ENCODE measurements around the gene ZCCHC14.

Gene ZCCHC14

DNA sequence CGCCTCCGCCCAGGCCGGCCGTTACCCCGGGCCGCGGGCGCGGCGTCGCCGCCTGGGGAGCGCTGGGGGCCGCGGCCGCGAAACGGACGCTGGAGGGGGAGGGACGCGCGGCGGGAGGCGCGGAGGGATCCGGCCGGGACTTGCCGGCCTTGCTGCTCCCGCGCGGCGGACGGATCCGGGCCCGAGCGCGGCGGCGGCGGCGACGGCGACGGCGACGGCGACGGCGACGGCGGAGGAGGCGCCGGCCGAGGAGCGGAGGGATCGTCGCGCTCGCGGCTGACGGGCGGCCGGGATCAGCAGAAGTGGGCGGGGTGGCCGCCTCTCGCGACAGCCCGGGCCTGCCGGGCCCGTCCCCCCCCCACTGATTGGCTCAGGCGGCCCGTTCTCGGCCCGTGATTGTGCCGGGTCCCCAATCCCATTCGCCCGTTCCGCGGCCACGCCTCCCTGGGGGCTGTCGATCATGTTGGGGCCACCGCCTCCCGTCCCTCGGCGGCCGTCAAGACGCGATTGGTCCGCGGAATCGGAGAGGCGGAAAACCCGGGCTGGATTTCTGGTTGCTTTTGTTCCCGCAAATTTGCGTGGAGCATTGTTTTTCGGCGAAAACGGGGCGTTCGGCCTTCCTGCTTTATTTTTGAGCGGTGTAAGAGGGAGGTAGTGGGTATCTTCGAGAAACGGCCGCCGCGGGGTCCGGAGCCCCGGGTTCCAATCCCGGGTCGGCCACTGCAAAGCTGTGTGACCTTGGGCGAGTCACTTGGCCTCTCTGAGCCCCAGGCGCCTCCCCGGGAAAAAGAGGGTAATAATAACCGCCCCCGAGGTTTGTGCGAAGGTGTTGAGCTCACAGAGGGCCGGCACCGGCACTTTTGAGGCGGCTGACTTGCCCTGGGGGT is at the start of gene ZCCHC14:
TSS of gene ZCCHC14 (minus strand) at position 304 of the 887 bp plus-strand sequence. CDS start 786 bp downstream, outside the sequence.
- peak; percentile 99 for DNase-seq (ENCODE audit: low read depth)
- TF ChIP-seq, protein P1, sequence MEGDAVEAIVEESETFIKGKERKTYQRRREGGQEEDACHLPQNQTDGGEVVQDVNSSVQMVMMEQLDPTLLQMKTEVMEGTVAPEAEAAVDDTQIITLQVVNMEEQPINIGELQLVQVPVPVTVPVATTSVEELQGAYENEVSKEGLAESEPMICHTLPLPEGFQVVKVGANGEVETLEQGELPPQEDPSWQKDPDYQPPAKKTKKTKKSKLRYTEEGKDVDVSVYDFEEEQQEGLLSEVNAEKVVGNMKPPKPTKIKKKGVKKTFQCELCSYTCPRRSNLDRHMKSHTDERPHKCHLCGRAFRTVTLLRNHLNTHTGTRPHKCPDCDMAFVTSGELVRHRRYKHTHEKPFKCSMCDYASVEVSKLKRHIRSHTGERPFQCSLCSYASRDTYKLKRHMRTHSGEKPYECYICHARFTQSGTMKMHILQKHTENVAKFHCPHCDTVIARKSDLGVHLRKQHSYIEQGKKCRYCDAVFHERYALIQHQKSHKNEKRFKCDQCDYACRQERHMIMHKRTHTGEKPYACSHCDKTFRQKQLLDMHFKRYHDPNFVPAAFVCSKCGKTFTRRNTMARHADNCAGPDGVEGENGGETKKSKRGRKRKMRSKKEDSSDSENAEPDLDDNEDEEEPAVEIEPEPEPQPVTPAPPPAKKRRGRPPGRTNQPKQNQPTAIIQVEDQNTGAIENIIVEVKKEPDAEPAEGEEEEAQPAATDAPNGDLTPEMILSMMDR (conservative IDR thresholded peaks at IDR 0.05; ENCODE audit: low read length): no peak
- H3K4me3 ChIP-seq (ENCODE audit: low read length): peak within 1 kb of the TSS; percentile 63

DNA sequence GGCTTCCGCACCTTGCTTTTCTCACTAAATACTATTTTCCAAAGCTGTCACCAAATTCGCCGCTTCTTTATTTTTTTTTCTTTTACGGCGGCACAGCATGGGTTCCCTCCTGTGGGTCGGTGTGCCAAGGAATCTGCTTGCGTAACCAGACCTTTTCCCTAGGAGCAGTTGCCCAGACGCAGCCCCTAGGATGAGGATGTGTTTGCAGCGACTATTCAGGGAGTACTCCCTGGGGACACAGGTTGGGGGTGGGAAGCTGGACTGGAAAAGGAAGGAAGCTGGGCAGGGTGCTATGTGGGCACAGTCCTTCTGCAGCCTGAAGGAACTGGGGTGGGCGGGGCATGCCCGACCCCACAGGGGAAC is 49.0 kb upstream of the ZCCHC14 start:
- DNase-seq (ENCODE audit: low read depth): no peak
- TF ChIP-seq, protein P1 (conservative IDR thresholded peaks at IDR 0.05; ENCODE audit: low read length): no peak
- peak overlapping the region; percentile 35 for H3K4me3 ChIP-seq (ENCODE audit: low read length)

DNA sequence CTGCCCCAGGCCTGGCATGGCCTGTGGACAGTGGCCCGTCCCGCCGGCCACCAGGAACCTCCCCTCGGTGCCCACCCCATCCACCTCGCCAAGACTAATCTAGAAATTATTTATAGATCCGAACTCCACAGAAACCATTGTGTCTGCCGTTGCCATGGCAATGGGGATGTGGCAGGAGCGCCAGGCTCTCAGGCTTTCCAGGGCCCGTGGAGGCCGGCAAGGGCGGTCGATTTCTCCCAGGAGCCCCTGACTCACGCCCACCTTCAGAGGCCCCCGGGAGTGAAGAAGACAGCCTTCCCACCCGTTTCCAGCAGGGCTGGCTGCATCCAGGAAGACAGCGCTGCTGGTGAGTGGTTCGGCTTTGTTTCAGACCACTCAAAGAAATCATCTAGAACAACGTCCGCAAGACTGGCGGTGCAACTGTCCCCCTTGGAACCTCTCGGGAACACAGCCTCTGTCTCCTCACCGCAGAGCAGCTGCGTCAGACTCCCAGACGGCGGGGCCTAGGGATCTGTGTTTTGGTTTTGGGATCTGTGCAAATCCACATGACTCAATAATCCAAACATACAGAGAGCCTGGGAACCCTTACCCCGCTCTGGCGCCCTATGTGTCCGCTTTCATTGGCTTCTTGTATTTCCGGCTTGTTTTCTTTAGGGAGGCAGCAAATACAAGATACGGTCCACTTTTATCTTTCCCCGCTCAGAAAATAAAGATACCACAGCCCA is 48.5 kb upstream of the ZCCHC14 start:
- H3K4me3 ChIP-seq (ENCODE audit: low read length): peak overlapping the region; percentile 35
- peak; percentile 79 for DNase-seq (ENCODE audit: low read depth)

DNA sequence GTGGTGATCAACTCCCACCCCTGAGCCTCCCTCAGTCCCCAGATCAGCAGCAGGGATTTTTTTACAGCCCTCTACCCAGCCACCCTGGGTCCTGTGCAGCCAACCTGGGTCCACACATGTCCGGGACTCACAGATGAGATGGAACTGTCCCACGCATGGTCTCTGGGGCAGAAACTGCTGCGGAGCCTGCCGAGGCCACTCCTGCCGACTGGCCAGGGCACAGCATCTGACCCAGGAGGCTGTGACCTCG is 48.0 kb upstream of the ZCCHC14 start:
- no peak for DNase-seq (ENCODE audit: low read depth)
- TF ChIP-seq, protein P1 (conservative IDR thresholded peaks at IDR 0.05; ENCODE audit: low read length): no peak
- H3K4me3 ChIP-seq (ENCODE audit: low read length): no peak overlapping the region

More for the DNA sequence above, 48.5 kb upstream of the ZCCHC14 start:
- TF ChIP-seq, protein P1 (conservative IDR thresholded peaks at IDR 0.05; ENCODE audit: low read length): no peak

DNA sequence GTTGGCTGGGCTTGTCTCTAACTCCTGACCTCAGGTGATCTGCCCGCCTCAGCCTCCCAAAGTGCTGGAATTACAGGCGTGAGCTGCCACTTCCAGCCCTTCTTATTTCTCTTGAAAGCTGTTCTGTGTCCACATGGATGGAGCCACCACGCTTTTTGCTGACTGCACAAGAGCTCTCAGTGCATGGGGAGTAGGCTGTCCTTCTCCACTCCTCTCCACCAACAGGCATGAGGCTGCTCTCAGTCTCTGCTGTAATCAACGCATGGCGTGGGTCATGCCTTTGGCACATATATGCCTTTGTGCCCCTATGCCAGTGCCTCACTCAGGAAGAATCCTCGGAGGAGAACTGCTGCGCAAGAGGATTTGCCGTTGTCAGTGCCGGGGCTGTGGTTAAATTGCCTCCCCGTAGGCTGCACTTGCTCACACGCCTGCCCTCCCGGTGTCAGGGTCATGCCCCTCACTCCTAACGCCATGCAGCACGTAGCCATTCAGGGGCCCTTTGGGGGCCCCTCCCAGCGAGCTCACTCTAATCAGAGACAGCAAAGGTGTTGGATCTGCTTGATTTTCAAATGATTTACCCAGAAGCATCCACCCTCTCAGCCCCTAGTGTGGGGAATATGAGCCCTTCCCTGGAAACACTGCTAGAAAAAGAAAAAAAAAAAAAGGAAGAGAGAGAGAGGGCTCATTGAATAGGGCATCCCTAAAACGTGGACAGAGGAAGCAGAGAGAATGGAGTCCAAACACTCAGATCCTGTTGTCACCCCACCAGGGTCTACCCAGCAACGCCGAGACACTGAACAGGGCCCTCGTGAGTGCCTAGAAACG is 47.5 kb upstream of the ZCCHC14 start:
- TF ChIP-seq, protein P1 (conservative IDR thresholded peaks at IDR 0.05; ENCODE audit: low read length): no peak
- no peak for DNase-seq (ENCODE audit: low read depth)
- H3K4me3 ChIP-seq (ENCODE audit: low read length): no peak overlapping the region

DNA sequence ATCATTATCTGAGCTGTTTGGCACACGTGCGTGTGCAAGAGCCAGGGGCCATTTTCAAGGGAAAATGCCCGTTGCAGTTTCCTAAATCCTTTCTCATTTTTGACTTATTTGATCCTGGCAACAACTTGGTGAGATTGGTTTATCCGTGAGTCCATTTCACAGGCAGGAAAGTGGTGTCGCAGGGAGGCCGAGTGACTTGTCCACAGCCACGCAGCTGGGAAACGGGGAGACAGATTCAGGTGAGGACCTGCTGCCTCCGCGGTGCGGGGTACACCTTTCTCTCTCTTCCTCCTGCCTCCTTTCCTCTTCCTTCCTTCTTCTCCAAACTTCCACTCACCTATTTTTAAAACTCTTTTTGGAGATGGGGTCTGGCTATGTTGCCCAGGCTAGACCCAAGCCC is 46.3 kb upstream of the ZCCHC14 start:
- H3K4me3 ChIP-seq (ENCODE audit: low read length): no peak overlapping the region
- DNase-seq (ENCODE audit: low read depth): no peak
- TF ChIP-seq, protein P1 (conservative IDR thresholded peaks at IDR 0.05; ENCODE audit: low read length): no peak

All from AG10803 (cell line).